ENCODE measurements around the gene SPI1.

SPI1 gene

GRCh38 chr11:47387944-47388696, 9.8 kb upstream of the SPI1 start:
- DNase-seq, result no peak

- DNase-seq, result no peak
Measured at GRCh38 chr11:47384498-47384897, 6.2 kb upstream of the SPI1 start.

- DNase-seq, result no peak
Measured at GRCh38 chr11:47383071-47383470, 4.7 kb upstream of the SPI1 start.

- DNase-seq, result no peak
Measured at GRCh38 chr11:47380078-47380477, 1.7 kb upstream of the SPI1 start.

- DNase-seq, result no peak
Measured at GRCh38 chr11:47379317-47379716, 970 bp upstream of the SPI1 start.

- DNase-seq, result no peak
Measured at GRCh38 chr11:47378836-47379170, 456 bp upstream of the SPI1 start.

GRCh38 chr11:47377571-47378009, 757 bp downstream of the SPI1 start:
- DNase-seq, result no peak

GRCh38 chr11:47376525-47377371, 1.6 kb downstream of the SPI1 start:
- DNase-seq, result no peak

GRCh38 chr11:47376107-47376524, 2.2 kb downstream of the SPI1 start:
- no peak for DNase-seq

- no peak for DNase-seq
Measured at GRCh38 chr11:47375546-47376085, 2.7 kb downstream of the SPI1 start.

- DNase-seq, result no peak
Measured at GRCh38 chr11:47375020-47375419, 3.3 kb downstream of the SPI1 start.

- no peak for DNase-seq
Measured at GRCh38 chr11:47374720-47375019, 3.7 kb downstream of the SPI1 start.

- DNase-seq, result peak; percentile 39
Measured at GRCh38 chr11:47373876-47374719, 4.2 kb downstream of the SPI1 start.

GRCh38 chr11:47372422-47372821, 5.9 kb downstream of the SPI1 start:
- no peak for DNase-seq

- no peak for DNase-seq
Measured at GRCh38 chr11:47369676-47370075, 8.7 kb downstream of the SPI1 start.

GRCh38 chr11:47366020-47366490, 12.3 kb downstream of the SPI1 start:
- DNase-seq, result no peak

- DNase-seq, result no peak
Measured at GRCh38 chr11:47361419-47361818, 16.9 kb downstream of the SPI1 start.

- DNase-seq, result no peak
Measured at GRCh38 chr11:47360341-47360740, 18.0 kb downstream of the SPI1 start.

- DNase-seq, result no peak
Measured at GRCh38 chr11:47359586-47359985, 18.8 kb downstream of the SPI1 start.

- DNase-seq, result no peak
Measured at GRCh38 chr11:47359162-47359561, 19.2 kb downstream of the SPI1 start.

GRCh38 chr11:47358731-47359051, 19.7 kb downstream of the SPI1 start:
- DNase-seq, result no peak

GRCh38 chr11:47357985-47358730, 20.2 kb downstream of the SPI1 start:
- no peak for DNase-seq

- no peak for DNase-seq
Measured at GRCh38 chr11:47356998-47357329, 21.4 kb downstream of the SPI1 start.
